Medulla oblongata (tissue), 1 donor: Measurements from ENCODE around the gene SMIM43.
"Not testable (repeated sequence)": the region's sequence is repeated elsewhere in the genome, so short reads cannot be mapped to it uniquely, and the experiment has no call there.

Experiments
- DNase-seq: peaks from one replicate; pipeline ENCODE4 v3.0.0-alpha.2; 2015; ENCODE audit errors: extremely low spot score

The SMIM43 gene

DNA sequence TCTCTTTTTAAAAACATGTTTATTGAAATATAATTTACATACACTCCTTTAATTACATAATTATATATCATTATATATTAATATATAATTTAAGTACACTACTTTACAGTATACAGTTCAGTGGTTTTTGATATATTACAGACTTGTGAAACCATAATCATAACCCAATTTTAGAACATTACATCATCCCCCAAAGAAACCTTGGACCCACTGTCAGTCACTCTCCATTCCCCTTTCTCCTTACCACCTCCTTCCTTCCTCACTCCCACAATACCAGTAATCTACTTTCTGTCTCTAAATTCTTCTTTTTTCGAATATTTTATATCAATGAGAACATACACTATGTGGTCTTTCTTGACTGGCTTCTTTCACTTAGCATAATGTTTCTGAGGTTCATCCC lies 18.2 kb upstream of the SMIM43 start:
- DNase-seq, result no peak

DNA sequence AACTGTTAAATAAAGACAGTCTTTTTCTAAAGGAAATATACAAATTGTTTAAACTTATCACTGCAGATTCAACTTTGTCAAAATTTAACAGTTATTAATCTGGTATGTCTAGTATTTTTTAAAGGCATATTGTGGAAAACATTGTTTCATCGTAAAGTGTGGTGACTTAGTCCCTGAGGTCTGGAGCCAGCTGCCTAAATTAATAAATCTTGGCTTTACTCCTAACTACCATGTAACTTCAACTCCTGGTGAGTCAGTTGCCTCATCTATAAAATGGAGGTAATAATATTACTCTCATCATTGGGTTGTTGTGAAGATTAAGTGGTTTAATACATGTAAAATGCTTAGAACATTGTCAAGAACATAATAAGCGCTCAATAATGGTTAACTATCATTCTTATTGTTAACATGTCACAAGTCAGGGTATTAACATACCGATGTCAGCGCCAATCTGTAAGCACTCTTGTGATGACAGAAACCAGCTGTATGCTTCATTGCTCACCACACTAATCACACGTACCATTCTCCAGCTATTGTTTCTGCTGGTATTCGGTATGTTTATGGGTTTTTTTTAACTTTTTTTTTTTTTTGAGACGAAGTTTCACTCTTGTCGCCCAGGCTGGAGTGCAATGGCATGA lies 14.1 kb upstream of the SMIM43 start:
- DNase-seq, result no peak

DNA sequence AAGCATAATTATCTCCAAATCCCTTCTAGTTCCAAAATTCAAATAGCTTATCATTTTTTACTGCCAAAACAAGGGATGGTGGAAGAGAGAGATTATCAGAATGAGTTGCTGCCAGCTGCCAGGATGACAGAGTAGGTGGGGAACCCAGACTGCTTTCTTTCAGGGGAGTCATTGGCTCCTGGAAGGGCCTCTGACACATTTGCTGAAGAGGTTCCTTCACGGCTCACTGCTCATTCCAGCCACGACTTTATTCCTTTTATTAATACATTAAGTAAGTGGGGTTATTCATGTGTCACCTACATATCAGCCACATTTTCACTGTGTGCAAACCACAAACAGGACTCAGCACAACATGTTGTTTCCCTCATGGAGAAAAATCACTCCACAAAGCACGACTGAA lies 12.7 kb upstream of the SMIM43 start:
- no peak for DNase-seq

DNA sequence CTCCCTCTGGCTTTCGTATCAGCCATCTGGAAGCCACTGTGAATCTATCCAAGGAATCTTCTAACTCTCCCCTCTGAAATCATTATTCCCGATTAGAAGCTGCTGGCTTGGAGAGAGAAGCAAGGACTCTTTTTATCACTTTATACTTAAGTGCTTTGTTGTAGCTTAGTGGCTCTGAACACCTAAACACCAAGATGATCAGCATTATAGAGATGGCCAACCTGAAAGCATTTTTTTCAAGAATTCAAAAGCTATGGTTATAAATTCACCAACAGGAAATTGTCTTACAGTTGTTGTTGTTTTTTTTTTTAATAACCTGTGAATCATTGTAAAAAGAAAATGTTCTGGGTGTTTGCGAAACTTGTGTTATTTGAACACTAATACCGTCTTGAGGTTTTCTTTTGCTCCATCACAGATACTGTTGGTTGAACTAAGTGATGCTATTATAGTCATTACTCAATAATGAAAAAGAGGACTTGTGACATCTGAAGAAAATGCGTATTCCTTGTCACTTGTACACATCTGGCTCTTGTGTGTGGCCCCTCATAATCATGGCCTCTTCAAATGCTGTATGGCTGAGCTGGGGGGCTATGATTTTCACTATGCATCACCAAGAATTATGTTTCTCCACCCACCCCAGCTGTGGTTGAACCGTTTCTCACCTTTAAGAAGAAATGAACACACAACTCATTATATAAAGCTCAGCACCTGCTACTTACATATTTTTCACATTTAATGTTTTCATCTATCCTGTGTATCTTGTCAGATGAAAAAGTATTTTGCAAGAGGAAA lies 11.8 kb upstream of the SMIM43 start:
- DNase-seq, result no peak

DNA sequence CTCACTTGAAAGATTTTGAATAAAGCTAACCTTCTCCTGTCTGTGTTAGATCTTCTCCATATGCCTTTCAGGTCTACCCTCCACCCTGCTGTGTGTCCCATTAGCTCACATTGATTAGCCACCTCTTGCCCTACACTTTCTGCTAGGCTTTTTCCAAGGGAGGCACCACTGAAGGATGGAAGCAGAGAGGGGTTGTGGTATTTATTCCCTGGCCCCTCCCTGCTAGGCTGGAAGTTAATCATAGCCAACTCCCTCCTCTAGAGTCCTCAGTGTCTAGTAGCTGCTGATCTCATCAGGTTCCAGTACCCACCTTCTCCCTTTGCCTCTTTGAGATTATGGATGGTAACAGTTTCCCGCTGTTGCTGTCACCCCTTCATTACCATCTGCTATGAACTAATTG lies 8.9 kb upstream of the SMIM43 start:
- no peak for DNase-seq

- no peak for DNase-seq
Observed at GRCh38 chr4:121771869-121772268, 6.9 kb upstream of the SMIM43 start.

DNA sequence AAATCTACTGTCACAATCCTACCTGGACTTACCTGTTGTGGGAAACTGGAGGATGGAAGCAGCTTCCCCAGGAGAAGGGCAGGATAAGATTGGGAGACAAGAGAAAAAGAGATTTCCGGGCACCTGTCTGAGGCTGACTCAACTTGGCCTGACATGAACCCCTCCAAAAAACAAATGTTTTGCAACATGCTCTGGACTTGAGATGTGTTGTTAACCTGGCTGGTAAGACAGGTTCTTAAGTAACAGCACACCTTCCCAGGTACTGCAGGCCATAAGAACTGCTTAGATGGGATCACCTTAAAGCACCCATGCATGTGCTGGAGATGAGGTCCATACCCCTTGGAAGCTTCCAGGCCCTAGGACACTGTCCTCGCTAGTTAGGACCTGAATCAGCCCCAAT lies 4.4 kb upstream of the SMIM43 start:
- DNase-seq, result no peak

DNA sequence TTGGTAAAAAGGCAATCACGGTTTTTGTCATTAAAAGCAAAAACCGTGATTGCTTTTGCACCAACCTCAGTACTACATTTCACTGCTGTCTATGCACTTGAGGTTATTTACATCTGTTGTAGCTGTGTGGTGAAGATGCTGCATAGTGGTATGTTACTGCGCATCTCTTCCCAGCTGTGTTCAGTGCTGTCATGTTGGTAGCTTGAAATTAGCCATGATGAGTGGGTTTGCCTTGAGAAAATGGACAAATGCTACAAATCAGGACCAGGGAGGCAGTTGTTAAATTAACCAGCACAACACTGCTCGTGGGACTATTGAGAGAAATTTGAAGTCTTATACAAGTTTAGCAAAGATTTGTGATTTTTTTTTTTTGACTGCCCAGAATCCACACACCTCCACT lies 2.2 kb upstream of the SMIM43 start:
- DNase-seq, result no peak

DNA sequence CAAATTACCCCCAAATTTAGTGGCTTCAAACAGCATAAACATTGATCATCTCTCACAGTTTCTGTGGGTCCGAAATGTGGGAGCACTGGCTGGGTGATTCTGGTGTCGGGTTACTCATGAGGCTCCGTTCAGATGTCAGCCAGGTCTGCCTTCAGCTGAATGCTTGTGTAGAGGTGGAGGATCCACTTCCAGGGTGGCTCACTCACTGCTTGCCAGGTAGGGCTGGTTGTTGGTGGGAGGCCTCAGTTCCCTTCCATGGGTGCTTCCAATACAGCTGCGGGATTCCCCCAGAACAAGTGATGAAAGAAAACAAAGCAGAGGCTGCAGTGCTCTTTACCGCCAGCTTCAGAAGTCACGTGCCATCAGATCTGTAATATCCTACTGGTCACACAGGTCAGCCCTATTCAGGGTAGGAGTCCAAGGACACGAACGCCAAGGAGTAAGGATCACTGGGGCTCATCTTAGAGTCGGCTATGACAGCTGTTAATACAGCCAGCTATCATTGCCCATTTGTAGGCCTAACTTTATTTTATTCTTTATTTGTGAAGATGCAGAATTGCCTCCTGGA lies 1.1 kb upstream of the SMIM43 start:
- DNase-seq, result no peak

DNA sequence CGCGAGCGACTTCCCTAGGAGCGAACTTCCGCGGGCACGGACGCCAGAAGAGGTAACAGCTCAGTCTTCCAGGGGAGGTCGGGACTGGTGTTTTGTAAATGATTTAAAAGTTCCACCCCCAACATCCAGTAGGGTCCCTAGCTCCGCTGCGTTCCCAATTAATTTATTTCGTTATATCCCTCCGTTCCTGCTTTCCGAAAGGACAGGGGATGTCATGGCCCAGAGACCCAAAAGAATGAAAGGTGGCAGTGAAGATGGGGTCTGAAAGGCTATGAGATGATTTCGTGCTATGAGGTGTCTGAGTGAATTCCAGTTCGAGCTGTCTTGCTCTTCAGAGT lies 373 bp upstream of the SMIM43 start:
- no peak for DNase-seq

- DNase-seq, result no peak
Observed at GRCh38 chr4:121764303-121764701, 662 bp downstream of the SMIM43 start.

DNA sequence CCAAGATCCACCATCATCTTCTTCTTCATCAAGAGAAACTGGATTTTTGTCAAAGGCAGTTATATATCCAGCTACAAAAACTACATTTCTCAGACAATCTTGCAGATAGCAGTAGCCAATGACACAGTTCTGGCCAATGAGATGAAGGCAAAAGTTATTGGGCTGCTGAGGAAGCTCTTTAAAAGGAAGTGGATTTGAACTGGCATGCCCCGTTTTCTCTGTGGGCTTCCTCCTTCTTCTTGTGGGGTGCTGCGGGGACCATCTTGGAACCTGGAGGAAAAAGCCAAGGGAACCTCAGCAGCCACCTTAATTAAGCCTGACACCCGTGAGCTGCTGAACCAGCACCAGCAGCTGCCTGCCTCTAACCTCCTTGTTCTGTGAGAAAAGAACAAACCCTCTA lies 4.8 kb downstream of the SMIM43 start:
- DNase-seq, result no peak

DNA sequence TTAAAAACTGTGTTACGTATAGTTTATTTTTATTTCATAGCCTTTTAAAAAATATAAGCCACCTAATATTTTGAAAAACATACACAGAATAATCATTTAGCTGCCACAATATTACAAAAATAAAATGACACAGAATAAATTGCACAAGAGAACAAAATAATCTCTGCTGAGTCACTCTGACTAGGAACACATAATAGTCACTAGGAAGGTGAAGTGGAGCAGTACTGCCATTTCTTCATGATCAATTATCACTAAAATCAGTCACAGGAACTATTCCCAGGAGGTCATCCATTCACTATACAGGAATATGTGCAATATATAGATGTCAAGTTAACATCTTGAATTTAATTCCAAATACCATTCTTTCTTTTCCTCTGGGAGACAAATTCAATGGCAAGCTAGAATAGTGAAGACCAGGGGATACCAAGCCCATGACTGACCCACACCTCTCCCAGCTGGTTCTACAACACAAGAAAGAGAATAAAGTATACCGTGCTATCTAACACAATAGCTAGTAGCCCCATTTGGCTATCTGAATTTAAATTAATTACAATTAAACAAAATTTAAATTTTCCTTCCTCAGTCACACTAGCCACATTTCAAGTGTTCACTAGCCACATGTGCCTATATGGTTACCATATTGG lies 5.9 kb downstream of the SMIM43 start:
- DNase-seq, result no peak

DNA sequence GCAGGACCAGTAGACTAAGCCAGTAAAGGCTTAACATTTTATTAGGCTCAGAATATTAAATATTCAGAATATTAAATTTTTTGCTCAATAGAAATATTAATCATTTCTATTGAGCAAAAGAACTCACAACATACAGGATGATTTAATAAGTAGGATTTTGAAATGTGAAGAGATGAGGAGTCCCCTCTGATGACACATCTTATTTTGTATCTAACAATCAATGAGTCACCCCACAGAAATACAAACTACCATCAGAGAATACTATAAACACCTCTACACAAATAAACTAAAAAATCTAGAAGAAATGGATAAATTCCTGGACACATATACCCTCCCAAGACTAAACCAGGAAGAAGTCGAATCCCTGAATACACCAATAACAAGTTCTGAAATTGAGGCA lies 12.8 kb downstream of the SMIM43 start:
- DNase-seq, result not testable (repeated sequence)

- DNase-seq, result no peak
Observed at GRCh38 chr4:121749225-121749624, 15.7 kb downstream of the SMIM43 start.

GRCh38 chr4:121742794-121743193 lies 22.2 kb downstream of the SMIM43 start:
- no peak for DNase-seq

DNA sequence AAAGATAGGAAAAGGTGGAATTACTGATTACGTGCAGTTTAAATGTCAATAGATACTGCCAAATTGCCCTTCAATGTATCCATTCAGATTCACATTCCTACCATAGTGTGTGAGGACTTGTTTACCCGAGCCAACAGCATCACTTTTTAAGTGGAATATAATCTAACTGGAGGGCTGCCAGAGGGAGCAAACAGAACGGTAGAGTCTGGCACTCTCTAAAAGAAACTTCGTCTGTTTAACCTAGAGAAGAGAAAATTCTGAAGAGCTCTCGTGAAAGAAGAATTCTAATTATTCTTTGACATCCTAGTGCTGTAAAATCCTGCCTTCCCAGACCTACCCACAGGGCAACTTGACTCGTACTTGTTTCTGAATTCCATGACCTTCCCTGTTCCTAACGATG lies 23.2 kb downstream of the SMIM43 start:
- DNase-seq, result no peak

- no peak for DNase-seq
Observed at GRCh38 chr4:121740796-121741409, 24.1 kb downstream of the SMIM43 start.

GRCh38 chr4:121739575-121739974 lies 25.4 kb downstream of the SMIM43 start:
- no peak for DNase-seq

DNA sequence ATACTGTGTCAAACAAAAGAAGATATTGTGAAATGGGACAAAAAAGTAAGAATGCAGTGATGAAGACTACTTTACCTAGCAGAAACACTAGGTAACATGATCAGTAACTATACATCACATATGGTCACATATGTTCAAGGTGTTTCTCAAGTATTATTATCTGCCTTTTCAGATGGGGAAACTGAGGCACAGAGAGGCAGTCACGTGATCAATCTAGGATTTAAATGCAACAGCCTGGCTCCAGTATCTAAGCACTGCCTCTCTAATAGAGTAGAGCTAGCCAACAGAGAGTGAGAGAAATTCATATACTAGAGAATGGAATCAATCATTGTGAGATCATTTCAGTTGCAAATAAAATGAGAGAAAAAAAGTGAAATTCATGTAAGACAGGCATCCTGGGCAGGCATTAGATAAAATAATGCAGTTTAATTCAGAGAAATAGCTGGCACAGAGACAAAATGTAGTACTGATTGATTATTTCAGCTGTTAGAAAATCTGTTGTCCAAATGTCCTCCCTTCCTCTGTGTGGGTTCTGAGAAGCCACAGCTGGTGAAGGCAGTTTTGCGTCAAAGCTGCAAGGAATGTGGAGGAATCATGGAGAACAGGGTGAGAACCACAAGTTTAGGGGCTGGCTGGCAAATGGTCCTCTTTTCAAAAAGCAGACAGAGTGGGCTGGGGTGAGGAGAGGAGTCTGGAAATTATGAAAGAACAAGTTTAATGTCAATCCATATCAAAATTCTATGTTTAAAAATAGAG lies 26.0 kb downstream of the SMIM43 start:
- DNase-seq, result no peak

DNA sequence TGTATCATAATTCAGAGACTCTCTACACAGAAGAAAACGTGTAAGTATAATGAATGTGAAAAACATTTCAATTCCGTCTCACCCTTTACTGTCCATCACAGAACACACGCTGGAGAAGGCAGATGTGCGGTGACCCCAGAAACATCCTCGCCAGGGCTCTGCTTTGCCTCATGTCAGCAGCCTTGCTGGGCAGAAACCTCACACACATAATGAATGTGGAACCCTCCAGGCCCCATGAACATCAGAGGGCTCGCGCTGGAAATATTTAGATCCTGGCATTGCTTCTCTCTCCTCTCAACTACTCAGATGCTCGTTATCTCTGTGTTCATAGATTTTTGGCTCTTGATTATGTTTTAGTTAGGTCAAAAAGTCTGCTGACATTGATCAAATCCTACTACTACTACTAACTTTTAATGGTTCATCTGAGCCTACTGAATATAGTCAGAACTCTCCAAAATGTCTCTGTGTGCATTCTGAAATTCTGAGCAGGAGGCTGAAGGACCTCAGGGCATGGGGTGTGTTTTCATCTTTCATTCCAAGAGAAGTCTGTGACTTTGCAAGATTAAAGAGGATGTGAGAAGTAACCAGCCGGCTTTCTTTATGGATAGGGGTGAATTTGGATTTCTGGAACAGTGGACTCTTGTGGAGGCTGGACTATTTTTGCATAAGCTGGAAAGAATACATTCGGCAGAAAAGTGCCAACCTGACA lies 27.0 kb downstream of the SMIM43 start:
- no peak for DNase-seq
